Measurements from ENCODE around the gene FBXW7.

FBXW7 gene

GRCh38 chr4:152346979-152347378, 188.9 kb downstream of the FBXW7 start:
- peaks cover 9% of the 10 kb centered on the region for H3K36me3 ChIP-seq (ENCODE audit: control insufficient read depth, insufficient read depth, low read length)
- no peak for TF ChIP-seq CTCF (IDR thresholded peaks at IDR 0.05; ENCODE audit: insufficient read depth, low read length, poor library complexity, severe bottlenecking)
- no peak for DNase-seq (ENCODE audit: extremely low read depth, insufficient read length)
- H3K27me3 ChIP-seq (replicated peaks; ENCODE audit: control insufficient read depth, insufficient read depth, low read length), result no peaks in the 10 kb centered on the region
- no peak overlapping the region for H3K4me3 ChIP-seq (replicated peaks; ENCODE audit: low read depth, low read length)

- Histone ChIP-seq H3K27me3 (replicated peaks; ENCODE audit: control insufficient read depth, insufficient read depth, low read length) (no peaks in the 10 kb centered on the region), H3K36me3 (ENCODE audit: control insufficient read depth, insufficient read depth, low read length) (peaks cover 9% of the 10 kb centered on the region), H3K4me3 (replicated peaks; ENCODE audit: low read depth, low read length) (no peak overlapping the region)
- no peak for DNase-seq (ENCODE audit: extremely low read depth, insufficient read length)
- no peak for TF ChIP-seq CTCF (IDR thresholded peaks at IDR 0.05; ENCODE audit: insufficient read depth, low read length, poor library complexity, severe bottlenecking)
Observed at GRCh38 chr4:152346526-152346925, 189.4 kb downstream of the FBXW7 start.

- no peak for DNase-seq (ENCODE audit: extremely low read depth, insufficient read length)
- no peak for TF ChIP-seq CTCF (IDR thresholded peaks at IDR 0.05; ENCODE audit: insufficient read depth, low read length, poor library complexity, severe bottlenecking)
- Histone ChIP-seq H3K4me3 (replicated peaks; ENCODE audit: low read depth, low read length) (no peak overlapping the region), H3K27me3 (replicated peaks; ENCODE audit: control insufficient read depth, insufficient read depth, low read length) (no peaks in the 10 kb centered on the region), H3K36me3 (ENCODE audit: control insufficient read depth, insufficient read depth, low read length) (peaks cover 13% of the 10 kb centered on the region)
Observed at GRCh38 chr4:152344001-152344400, 191.9 kb downstream of the FBXW7 start.

GRCh38 chr4:152342293-152342692, 193.6 kb downstream of the FBXW7 start:
- TF ChIP-seq CTCF (IDR thresholded peaks at IDR 0.05; ENCODE audit: insufficient read depth, low read length, poor library complexity, severe bottlenecking), result no peak
- DNase-seq (ENCODE audit: extremely low read depth, insufficient read length), result no peak
- Histone ChIP-seq H3K27me3 (replicated peaks; ENCODE audit: control insufficient read depth, insufficient read depth, low read length) (no peaks in the 10 kb centered on the region), H3K36me3 (ENCODE audit: control insufficient read depth, insufficient read depth, low read length) (peaks cover 13% of the 10 kb centered on the region), H3K4me3 (replicated peaks; ENCODE audit: low read depth, low read length) (no peak overlapping the region)

- TF ChIP-seq CTCF (IDR thresholded peaks at IDR 0.05; ENCODE audit: insufficient read depth, low read length, poor library complexity, severe bottlenecking), result no peak
- no peak overlapping the region for H3K4me3 ChIP-seq (replicated peaks; ENCODE audit: low read depth, low read length)
- DNase-seq (ENCODE audit: extremely low read depth, insufficient read length), result no peak
- H3K36me3 ChIP-seq (ENCODE audit: control insufficient read depth, insufficient read depth, low read length), result peaks cover 9% of the 10 kb centered on the region
- H3K27me3 ChIP-seq (replicated peaks; ENCODE audit: control insufficient read depth, insufficient read depth, low read length), result no peaks in the 10 kb centered on the region
Observed at GRCh38 chr4:152340818-152341217, 195.1 kb downstream of the FBXW7 start.

- H3K36me3 ChIP-seq (ENCODE audit: control insufficient read depth, insufficient read depth, low read length), result peaks cover 9% of the 10 kb centered on the region
- no peak for DNase-seq (ENCODE audit: extremely low read depth, insufficient read length)
- H3K27me3 ChIP-seq (replicated peaks; ENCODE audit: control insufficient read depth, insufficient read depth, low read length), result no peaks in the 10 kb centered on the region
- no peak overlapping the region for H3K4me3 ChIP-seq (replicated peaks; ENCODE audit: low read depth, low read length)
- no peak for TF ChIP-seq CTCF (IDR thresholded peaks at IDR 0.05; ENCODE audit: insufficient read depth, low read length, poor library complexity, severe bottlenecking)
Observed at GRCh38 chr4:152339576-152339975, 196.3 kb downstream of the FBXW7 start.

Measured in GM06990 (cell line).